Heart right ventricle (tissue), 16 donors: ENCODE measurements around the gene VCAN. TPM values are rescaled to one million over a fixed set of nuclear protein-coding genes. Genes with fewer than 3 reads are reported as not detected.

Experiments used
- ATAC-seq, 8 donors: fragments of 200-7000 bp; cut with Tn5 transposase; one replicate each; pipeline ENCODE4 v1.9.1; 2020; ENCODE audit warnings: mild to moderate bottlenecking in 8 of 8, moderate library complexity in 8 of 8, moderate number of reproducible peaks in 1 of 8
- DNase-seq, 2 donors: peaks; one replicate each; pipeline ENCODE4 v3.0.0-alpha.2; 2020
- H3K27ac ChIP-seq, 10 donors: fragments of 200-600 bp; sonication (generic) in 2 of 10; one replicate each; pipeline versions ENCODE4 v1.5.0 to v1.8.0; 2020 to 2022; ENCODE audit warnings: mild to moderate bottlenecking in 3 of 10
- H3K27me3 ChIP-seq, 7 donors: fragments of 200-600 bp; one replicate each; pipeline ENCODE4 v1.8.0; 2021 to 2022; ENCODE audit warnings: mild to moderate bottlenecking in 2 of 7
- H3K36me3 ChIP-seq, 9 donors: fragments of 200-600 bp; sonication (generic) in 1 of 9; one replicate each; pipeline versions ENCODE4 v1.5.0 to v1.8.0; 2020 to 2022; ENCODE audit warnings: mild to moderate bottlenecking in 2 of 9
- H3K4me1 ChIP-seq, 9 donors: fragments of 200-600 bp; sonication (generic) in 1 of 9; one replicate each; pipeline versions ENCODE4 v1.5.0 to v1.8.0; 2020 to 2022; ENCODE audit warnings: mild to moderate bottlenecking in 4 of 9
- H3K4me3 ChIP-seq, 10 donors: fragments of 200-600 bp; sonication (generic) in 2 of 10; one replicate each; pipeline versions ENCODE4 v1.5.0 to v1.8.0; 2020 to 2022; ENCODE audit warnings: mild to moderate bottlenecking in 7 of 10, moderate library complexity in 2 of 10
- H3K9me3 ChIP-seq, 11 donors: fragments of 200-600 bp in 10 of 11; sonication (generic) in 2 of 11; one replicate each; pipeline versions ENCODE4 v1.5.0 to v1.8.0; 2013 to 2022; ENCODE audit warnings: mild to moderate bottlenecking in 2 of 11, control low read depth in 1 of 11, moderate library complexity in 1 of 11
- CTCF ChIP-seq, 9 donors: fragments of 200-600 bp; sonication (generic) in 2 of 9; IDR thresholded peaks; one replicate each; pipeline versions ENCODE4 v1.5.0 to v1.8.0; 2021 to 2022; ENCODE audit warnings: antibody characterized with exemption in 9 of 9, mild to moderate bottlenecking in 5 of 9, moderate library complexity in 1 of 9
- WGBS, 2 donors: extraction: QIAGEN DNeasy Blood & Tissue Kit; methylation state at CpG; one replicate each; pipeline ENCODE4 v1.1.7; 2013; ENCODE audit warnings: inconsistent platforms in 1 of 2; 5-methylcytosine and 5-hydroxymethylcytosine counted together
- intact Hi-C, 10 donors: fragments of 100-400 bp; cut with DNase I; formaldehyde crosslinking; loops; one replicate each; pipeline versions ENCODE4 v1.11.1 to v1.14.2; 2022
- polyA plus RNA-seq, 2 donors: library from polyadenylated mRNA; stranded (reverse); fragments of 200-250 nt; gene quantifications; one replicate each; pipeline ENCODE4 v1.2.3, GENCODE V29; 2013
- total RNA-seq, 10 donors: library from RNA; stranded (reverse); fragmentation: NEBNext Ultra II Directional in 3 of 10; extraction: Animal tissue kit (Norgen Biotek cat#: 25700) in 3 of 10; gene quantifications; one replicate each; pipeline versions ENCODE4 v1.2.1 to v1.2.4, GENCODE V29; 2021 to 2023
- donor health status: Arrhythmogenic right ventricular cardiomyopathy.
- donor health status: ischemic (EF 13 %, LVEDD 7.1; RV severe dilation, severe dysfunction).
- donor health status: healthy with polysubstance abuse.
- donor health status: DM: no; HTN: yes; CAD: no.
- donor health status: DM: no; HTN: no; CAD: no.
- donor health status: ischemic (EF 25% LVEDD 6.9; RV normal size, moderate dysfunction).
- donor health status: ischemic (EF 25% LVEDD 5.7; RV mildly dilated, moderate dysfunction).
- donor health status: healthy.
- donor health status: DM: yes; HTN: yes; CAD: no.
- donor health status: Ischemic cardiomyopathy.
- donor health status: ischemic (EF 35%, LVEDD 5.7; RV mildly dilated, moderate dysfunction).
- donor health status: nonischemic (EF 11% LVEDD 7.7; RV severe dilation, severe dysfunction).
- donor health status: DM: yes; HTN: yes; CAD: no.
- donor health status: PGD.
- donor health status: ischemic (EF 29% LVEDD 5.4; RV normal size, mild dysfunction).
- donor health status: nonischemic (EF 23%, LVEDD 6.1; RV moderate dilation, normal function).

The VCAN gene
- total and polyA plus RNA-seq, 12 donors = 10.6 to 93.7 (median 26.3) TPM

- Histone ChIP-seq H3K36me3 (no peaks in the 10 kb centered on the region), H3K27me3 (no peaks in the 10 kb centered on the region), H3K4me3 (no peak overlapping the region), H3K9me3 (no peaks in the 10 kb centered on the region), H3K4me1 (peaks cover 0 to 8% (median 0%) of the 10 kb centered on the region in 9 donors), H3K27ac (no peak overlapping the region)
- TF ChIP-seq CTCF (IDR thresholded peaks at IDR 0.05) = no peak
- DNase-seq (no peak), ATAC-seq (no peak)
- intact Hi-C loops = loop anchor here in 2 of 10 donors (10.0 kb wide), 2 partner anchors 784 to 1074 kb away; no protein-coding TSS in a partner anchor
- WGBS, 2 donors = 96 to 97% methylated on average over 6 of the region's 6 CpGs
Observed at GRCh38 chr5:83428890-83429289, 42.7 kb upstream of the VCAN start.

- 44% methylated on average over 13 of the region's 13 CpGs for WGBS, 2 donors
- Histone ChIP-seq H3K27ac (no peak overlapping the region), H3K4me3 (no peak overlapping the region), H3K36me3 (no peaks in the 10 kb centered on the region), H3K27me3 (no peaks in the 10 kb centered on the region), H3K4me1 (peaks cover 0 to 8% (median 0%) of the 10 kb centered on the region in 9 donors), H3K9me3 (no peaks in the 10 kb centered on the region)
- intact Hi-C loops = loop anchor here in 4 of 10 donors (5.0 to 10.0 kb wide), 7 partner anchors 42 to 1116 kb away; partner anchors contain the start of genes TMEM167A (in 1 of the 4), VCAN (in 1 of the 4) and XRCC4 (in 1 of the 4)
- DNase-seq (peak in 1 of 2 donors; percentile 60), ATAC-seq (peak in 7 of 8 donors; percentile 52 to 88 (median 82))
- peak; percentile 57 to 93 (median 86) for TF ChIP-seq CTCF (IDR thresholded peaks at IDR 0.05)
Observed at GRCh38 chr5:83430130-83431010, 41.2 kb upstream of the VCAN start.

GRCh38 chr5:83433891-83434290 lies 37.7 kb upstream of the VCAN start:
- intact Hi-C loops = loop anchor here in 4 of 10 donors (5.0 to 10.0 kb wide), 7 partner anchors 38 to 1119 kb away; partner anchors contain the start of genes TMEM167A (in 1 of the 4), VCAN (in 1 of the 4) and XRCC4 (in 1 of the 4)
- Histone ChIP-seq H3K4me1 (peaks cover 0 to 6% (median 0%) of the 10 kb centered on the region in 9 donors), H3K36me3 (no peaks in the 10 kb centered on the region), H3K27me3 (no peaks in the 10 kb centered on the region), H3K4me3 (no peak overlapping the region), H3K9me3 (no peaks in the 10 kb centered on the region), H3K27ac (no peak overlapping the region)
- TF ChIP-seq CTCF (IDR thresholded peaks at IDR 0.05) = no peak
- no peak for ATAC-seq
- WGBS, 2 donors = 93 to 96% methylated on average over 2 of the region's 2 CpGs
- no peak for DNase-seq

- no peak for TF ChIP-seq CTCF (IDR thresholded peaks at IDR 0.05)
- peaks cover 0 to 6% (median 0%) of the 10 kb centered on the region in 9 donors for H3K4me1 ChIP-seq
- no peaks in the 10 kb centered on the region for H3K27me3 ChIP-seq
- H3K9me3 ChIP-seq = no peaks in the 10 kb centered on the region
- H3K4me3 ChIP-seq = no peak overlapping the region
- intact Hi-C loops = loop anchor here in 4 of 10 donors (5.0 to 10.0 kb wide), 7 partner anchors 37 to 1120 kb away; partner anchors contain the start of genes TMEM167A (in 1 of the 4), VCAN (in 1 of the 4) and XRCC4 (in 1 of the 4)
- no peaks in the 10 kb centered on the region for H3K36me3 ChIP-seq
- peak overlapping the region in 3 of 10 donors; percentile 19 to 31 (median 23) for H3K27ac ChIP-seq
- no peak for DNase-seq
- WGBS, 2 donors = 57 to 62% methylated on average over 4 of the region's 4 CpGs
- ATAC-seq = peak in 2 of 8 donors; percentile 49 to 56
Observed at GRCh38 chr5:83434946-83435345, 36.6 kb upstream of the VCAN start.
